SH-SY5Y (cell line): ENCODE measurements around the gene NUP160.

Experiments
- GATA2 ChIP-seq: IDR thresholded peaks from 2 replicates; pipeline ENCODE4 v1.6.1; 2011; ENCODE audit warnings: mild to moderate bottlenecking, low read depth, low read length
- GATA3 ChIP-seq: IDR thresholded peaks from 2 replicates; pipeline ENCODE4 v1.6.1; 2011; ENCODE audit warnings: low read depth, mild to moderate bottlenecking, low read length, moderate library complexity

DNA sequence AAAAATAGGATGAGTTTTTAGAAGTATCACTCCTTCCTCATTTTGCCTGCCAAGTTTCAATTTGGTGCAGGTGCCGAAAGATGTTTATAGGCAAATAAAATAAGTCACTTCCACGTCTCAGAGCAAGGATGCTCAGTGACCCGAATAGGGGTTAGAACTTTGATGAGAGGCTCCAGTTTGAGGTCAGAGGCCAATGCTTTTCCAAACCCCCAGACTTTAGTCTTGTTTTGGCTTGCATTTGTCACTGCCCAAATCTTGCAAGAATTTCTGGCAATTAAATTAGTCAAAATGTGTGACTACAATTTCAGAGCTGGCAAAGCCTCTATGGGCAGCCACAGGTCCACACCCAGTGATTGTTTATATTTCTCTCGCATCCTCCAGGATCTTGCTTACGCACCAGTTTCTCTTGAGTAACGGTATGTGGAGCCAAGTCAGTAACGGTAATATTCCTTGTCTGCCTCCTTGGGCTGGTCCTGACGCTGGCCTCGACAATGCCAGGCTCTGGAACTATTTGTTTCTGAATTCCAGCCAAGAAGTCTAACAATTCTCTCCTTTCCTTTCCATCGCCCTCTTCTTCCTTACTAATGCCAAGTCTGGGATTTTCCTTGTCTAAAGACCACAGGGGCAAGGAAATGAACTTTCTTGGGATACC lies 9.9 kb upstream of the NUP160 start:
- TF ChIP-seq GATA2 (no peak), GATA3 (no peak)
